Lower leg skin (tissue), 3 donors: ENCODE data around the gene SCD5.

Source experiments
- CTCF ChIP-seq, 3 donors: fragments of 450-650 bp; IDR thresholded peaks; one replicate each; pipeline ENCODE4 v1.5.1; 2016; ENCODE audit warnings: antibody characterized with exemption in 3 of 3, mild to moderate bottlenecking in 3 of 3, moderate library complexity in 2 of 3
- POLR2A ChIP-seq, 2 donors: fragments of 450-650 bp; IDR thresholded peaks; one replicate each; pipeline ENCODE4 v1.6.1; 2016 to 2017; ENCODE audit warnings: antibody characterized with exemption in 2 of 2, mild to moderate bottlenecking in 1 of 2, moderate library complexity in 1 of 2

- TF ChIP-seq CTCF (IDR thresholded peaks at IDR 0.05) (no peak), POLR2A (IDR thresholded peaks at IDR 0.05) (no peak)
Measured at GRCh38 chr4:82610041-82610440, 188.6 kb downstream of the SCD5 start.
